ENCODE results near the gene LIX1L. TPM values are rescaled to one million over a fixed set of nuclear protein-coding genes. Genes with fewer than 3 reads are reported as not detected.

LIX1L gene
- total RNA-seq, 1 experiment from 2014 or later = 29.7 TPM

- peak; percentile 67 for DNase-seq (ENCODE audit: low read depth)
These were observed 5.6 kb upstream of the LIX1L start for GRCh38 chr1:145963265-145964019.

- DNase-seq (ENCODE audit: low read depth) = peak; percentile 42
These were observed 4.6 kb upstream of the LIX1L start for GRCh38 chr1:145962157-145963102.

GRCh38 chr1:145961425-145962156 lies 3.8 kb upstream of the LIX1L start:
- DNase-seq (ENCODE audit: low read depth) = peak; percentile 24

- DNase-seq (ENCODE audit: low read depth) = no peak
These were observed 3.2 kb upstream of the LIX1L start for GRCh38 chr1:145961109-145961424.

- peak; percentile 68 for DNase-seq (ENCODE audit: low read depth)
These were observed 2.8 kb upstream of the LIX1L start for GRCh38 chr1:145960468-145961108.

GRCh38 chr1:145959957-145960467 lies 2.2 kb upstream of the LIX1L start:
- no peak for DNase-seq (ENCODE audit: low read depth)

- no peak for DNase-seq (ENCODE audit: low read depth)
These were observed 1.5 kb upstream of the LIX1L start for GRCh38 chr1:145959333-145959732.

- DNase-seq (ENCODE audit: low read depth) = no peak
These were observed 917 bp upstream of the LIX1L start for GRCh38 chr1:145958734-145959133.

- no peak for DNase-seq (ENCODE audit: low read depth)
These were observed 905 bp downstream of the LIX1L start for GRCh38 chr1:145956781-145957442.

GRCh38 chr1:145956361-145956760 lies 1.5 kb downstream of the LIX1L start:
- no peak for DNase-seq (ENCODE audit: low read depth)

GRCh38 chr1:145955436-145955835 lies 2.4 kb downstream of the LIX1L start:
- DNase-seq (ENCODE audit: low read depth) = peak; percentile 43

- no peak for DNase-seq (ENCODE audit: low read depth)
These were observed 4.0 kb downstream of the LIX1L start for GRCh38 chr1:145953861-145954260.

GRCh38 chr1:145952903-145953302 lies 4.9 kb downstream of the LIX1L start:
- DNase-seq (ENCODE audit: low read depth) = no peak

- no peak for DNase-seq (ENCODE audit: low read depth)
These were observed 6.3 kb downstream of the LIX1L start for GRCh38 chr1:145951526-145951925.

GRCh38 chr1:145949219-145949618 lies 8.6 kb downstream of the LIX1L start:
- no peak for DNase-seq (ENCODE audit: low read depth)

GRCh38 chr1:145947551-145947950 lies 10.3 kb downstream of the LIX1L start:
- no peak for DNase-seq (ENCODE audit: low read depth)

- DNase-seq (ENCODE audit: low read depth) = no peak
These were observed 11.3 kb downstream of the LIX1L start for GRCh38 chr1:145946477-145946986.

GRCh38 chr1:145944532-145944931 lies 13.3 kb downstream of the LIX1L start:
- DNase-seq (ENCODE audit: low read depth) = no peak

- DNase-seq (ENCODE audit: low read depth) = no peak
These were observed 14.9 kb downstream of the LIX1L start for GRCh38 chr1:145942871-145943270.

- no peak for DNase-seq (ENCODE audit: low read depth)
These were observed 15.4 kb downstream of the LIX1L start for GRCh38 chr1:145942405-145942804.

GRCh38 chr1:145937436-145937835 lies 20.4 kb downstream of the LIX1L start:
- no peak for DNase-seq (ENCODE audit: low read depth)

All from RPMI7951 (cell line).